Measurements from ENCODE around the gene RRAGC. TPM values are rescaled to one million over a fixed set of nuclear protein-coding genes. Genes with fewer than 3 reads are reported as not detected.

Gene RRAGC
- 20.6 TPM for total RNA-seq (ENCODE audit: unreplicated experiment)
- long read RNA-seq, partial matches to known transcripts: 0 of 3 reads
- long read RNA-seq, other reads (novel, unspliced or antisense): 3 of 3 reads

- Mint-ChIP-seq H3K27ac (ENCODE audit: unreplicated experiment) (peak within 1 kb of the TSS; percentile 59), H3K27me3 (ENCODE audit: unreplicated experiment) (peaks cover 3% of the 10 kb centered on the region), H3K9me3 (ENCODE audit: unreplicated experiment) (peaks cover 1% of the 10 kb centered on the region), H3K4me1 (ENCODE audit: low read depth, unreplicated experiment) (peaks cover 7% of the 10 kb centered on the region), H3K4me3 (ENCODE audit: unreplicated experiment) (peak within 1 kb of the TSS; percentile 95), H3K36me3 (ENCODE audit: unreplicated experiment) (no peaks in the 10 kb centered on the region)
- TF ChIP-seq CTCF (IDR thresholded peaks at IDR 0.05; ENCODE audit: partially characterized antibody, unreplicated experiment): no peak
- peak; percentile 100 for DNase-seq
Observed at GRCh38 chr1:38859561-38860453, at the start of gene RRAGC. RRAGC (minus strand) TSS chr1:38859772; CDS start chr1:38859646, 126 bp downstream.

- peaks cover 5% of the 10 kb centered on the region for H3K36me3 Mint-ChIP-seq (ENCODE audit: unreplicated experiment)
Observed at GRCh38 chr1:38908821-38909220, 49.2 kb upstream of the RRAGC start.

GRCh38 chr1:38905985-38906384 lies 46.4 kb upstream of the RRAGC start:
- no peaks in the 10 kb centered on the region for H3K9me3 Mint-ChIP-seq (ENCODE audit: unreplicated experiment)
- DNase-seq: no peak
- no peak overlapping the region for H3K4me3 Mint-ChIP-seq (ENCODE audit: unreplicated experiment)
- no peaks in the 10 kb centered on the region for H3K4me1 Mint-ChIP-seq (ENCODE audit: low read depth, unreplicated experiment)
- no peak overlapping the region for H3K27ac Mint-ChIP-seq (ENCODE audit: unreplicated experiment)
- TF ChIP-seq CTCF (IDR thresholded peaks at IDR 0.05; ENCODE audit: partially characterized antibody, unreplicated experiment): no peak
- no peaks in the 10 kb centered on the region for H3K27me3 Mint-ChIP-seq (ENCODE audit: unreplicated experiment)
- H3K36me3 Mint-ChIP-seq (ENCODE audit: unreplicated experiment): peaks cover 5% of the 10 kb centered on the region

More at GRCh38 chr1:38908821-38909220, 49.2 kb upstream of the RRAGC start:
- Mint-ChIP-seq H3K27ac (ENCODE audit: unreplicated experiment) (no peak overlapping the region), H3K4me3 (ENCODE audit: unreplicated experiment) (peak overlapping the region; percentile 30), H3K27me3 (ENCODE audit: unreplicated experiment) (no peaks in the 10 kb centered on the region), H3K9me3 (ENCODE audit: unreplicated experiment) (no peaks in the 10 kb centered on the region), H3K4me1 (ENCODE audit: low read depth, unreplicated experiment) (no peaks in the 10 kb centered on the region)
- peak; percentile 40 for DNase-seq
- no peak for TF ChIP-seq CTCF (IDR thresholded peaks at IDR 0.05; ENCODE audit: partially characterized antibody, unreplicated experiment)

- Mint-ChIP-seq H3K27ac (ENCODE audit: unreplicated experiment) (no peak overlapping the region), H3K36me3 (ENCODE audit: unreplicated experiment) (no peaks in the 10 kb centered on the region), H3K27me3 (ENCODE audit: unreplicated experiment) (peaks cover 2% of the 10 kb centered on the region), H3K9me3 (ENCODE audit: unreplicated experiment) (no peaks in the 10 kb centered on the region), H3K4me1 (ENCODE audit: low read depth, unreplicated experiment) (no peaks in the 10 kb centered on the region), H3K4me3 (ENCODE audit: unreplicated experiment) (no peak overlapping the region)
- no peak for DNase-seq
- TF ChIP-seq CTCF (IDR thresholded peaks at IDR 0.05; ENCODE audit: partially characterized antibody, unreplicated experiment): no peak
Observed at GRCh38 chr1:38899560-38899959, 40.0 kb upstream of the RRAGC start.
